B cell (primary cell): Measurements from ENCODE around the gene NTNG1. TPM values are rescaled to one million over a fixed set of nuclear protein-coding genes. Genes with fewer than 3 reads are reported as not detected.
"Not testable (repeated sequence)": the region's sequence is repeated elsewhere in the genome, so short reads cannot be mapped to it uniquely, and the experiment has no call there.

Source experiments
- ATAC-seq: fragments of 200-7000 bp; cut with Tn5 transposase; one replicate; pipeline ENCODE4 v1.10.0; 2021; ENCODE audit warnings: low read depth, mild to moderate bottlenecking, moderate number of reproducible peaks, moderate library complexity
- CTCF ChIA-PET: fragments of 350-600 bp; sonication (Branson Sonifier 250); formaldehyde crosslinking; loops from one replicate; lab custom pipeline; 2021; ENCODE audit warnings: antibody characterized with exemption, inconsistent platforms; lab: Charles Lee
- POLR2A ChIA-PET: fragments of 350-600 bp; sonication (Branson Sonifier 250); formaldehyde crosslinking; loops from one replicate; lab custom pipeline; 2021; ENCODE audit warnings: antibody characterized with exemption; lab: Charles Lee
- DNase-seq: peaks from one replicate; pipeline ENCODE4 v3.0.0; 2013
- H2AFZ ChIP-seq: 2 replicates; pipeline ENCODE4 v1.6.1; 2012; ENCODE audit warnings: mild to moderate bottlenecking, low read depth, low read length; ENCODE audit not compliant: insufficient read depth, poor library complexity, severe bottlenecking
- H3K27ac ChIP-seq, 2 donors: 1 replicate in 1 of 2; 2 replicates in 1 of 2; pipeline ENCODE4 v1.5.1; 2012 to 2013; ENCODE audit warnings: low read length in 2 of 2, mild to moderate bottlenecking in 2 of 2, moderate library complexity in 1 of 2
- H3K27me3 ChIP-seq, 4 experiments: fragments of 200-600 bp in 1 of 4; sonication (generic) in 1 of 4; replicated peaks in 1 of 4; 1 replicate in 2 of 4; 2 replicates in 2 of 4; pipeline versions ENCODE4 v1.6.1 to v1.7.0; 2013 to 2016; ENCODE audit warnings: low read length in 3 of 4, mild to moderate bottlenecking in 2 of 4, mixed read lengths in 1 of 4, moderate library complexity in 1 of 4; ENCODE audit not compliant: insufficient read depth in 4 of 4, control insufficient read depth in 3 of 4; ENCODE audit errors: control extremely low read depth in 1 of 4
- H3K36me3 ChIP-seq, 2 experiments: replicated peaks in 1 of 2; 1 replicate in 1 of 2; 2 replicates in 1 of 2; pipeline versions ENCODE4 v1.6.1 to v1.7.1; 2013; ENCODE audit warnings: low read length in 1 of 2; ENCODE audit not compliant: insufficient read depth in 2 of 2, control insufficient read depth in 1 of 2; ENCODE audit errors: control extremely low read depth in 1 of 2, extremely low read depth in 1 of 2
- H3K4me1 ChIP-seq, 2 donors: fragments of 200-600 bp in 1 of 2; sonication (generic) in 1 of 2; 1 replicate in 1 of 2; 2 replicates in 1 of 2; pipeline versions ENCODE4 v1.5.1 to v1.6.1; 2013 to 2017; ENCODE audit warnings: low read length in 2 of 2; ENCODE audit not compliant: control insufficient read depth in 2 of 2, insufficient read depth in 2 of 2
- H3K4me2 ChIP-seq: replicated peaks from 2 replicates; pipeline ENCODE3; 2012; ENCODE audit warnings: mild to moderate bottlenecking, low read depth, low read length; ENCODE audit not compliant: poor library complexity, severe bottlenecking
- H3K4me3 ChIP-seq, 5 experiments: fragments of 200-600 bp in 1 of 5; sonication (generic) in 1 of 5; 1 replicate in 3 of 5; 2 replicates in 2 of 5; pipeline versions ENCODE4 v1.5.1 to v1.7.0; 2011 to 2016; ENCODE audit warnings: low read length in 4 of 5, mild to moderate bottlenecking in 4 of 5, low read depth in 2 of 5, control low read depth in 1 of 5, moderate library complexity in 1 of 5; ENCODE audit not compliant: insufficient read depth in 1 of 5; ENCODE audit errors: control extremely low read depth in 1 of 5, extremely low read depth in 1 of 5
- H3K79me2 ChIP-seq: fragments of 200-600 bp; sonication (generic); one replicate; pipeline ENCODE4 v1.6.0; 2016; ENCODE audit warnings: low read length; ENCODE audit not compliant: control insufficient read depth, insufficient read depth
- H3K9ac ChIP-seq: fragments of 200-600 bp; sonication (generic); 2 replicates; pipeline ENCODE4 v1.6.1; 2017; ENCODE audit warnings: mild to moderate bottlenecking, low read length, moderate library complexity
- H3K9me3 ChIP-seq, 3 donors: one replicate each; pipeline versions ENCODE4 v1.6.1 to v1.7.1; 2013; ENCODE audit warnings: low read length in 2 of 3; ENCODE audit not compliant: control insufficient read depth in 2 of 3, insufficient read depth in 1 of 3; ENCODE audit errors: control extremely low read depth in 1 of 3
- H4K20me1 ChIP-seq: 2 replicates; pipeline ENCODE4 v1.6.0; 2012; ENCODE audit warnings: mild to moderate bottlenecking, low read length; ENCODE audit not compliant: insufficient read depth, control insufficient read depth, poor library complexity, severe bottlenecking
- H3K27ac Mint-ChIP-seq: one replicate; pipeline ENCODE4 v1.8.0; 2021; ENCODE audit warnings: mixed read lengths
- H3K27me3 Mint-ChIP-seq: one replicate; pipeline ENCODE4 v1.8.0; 2021; ENCODE audit warnings: mixed read lengths
- H3K4me1 Mint-ChIP-seq: one replicate; pipeline ENCODE4 v1.8.0; 2021; ENCODE audit warnings: mixed read lengths
- H3K4me3 Mint-ChIP-seq: one replicate; pipeline ENCODE4 v1.8.0; 2021; ENCODE audit warnings: mixed read lengths
- H3K9me3 Mint-ChIP-seq: one replicate; pipeline ENCODE4 v1.8.0; 2022; ENCODE audit warnings: mixed read lengths; ENCODE audit not compliant: insufficient read depth
- EZH2 ChIP-seq: IDR thresholded peaks from 2 replicates; pipeline ENCODE4 v1.6.1; 2012; ENCODE audit warnings: borderline replicate concordance, low read depth, mild to moderate bottlenecking, moderate library complexity, low read length; ENCODE audit not compliant: insufficient read depth, poor library complexity, severe bottlenecking
- WGBS: methylation state at CpG from one replicate; pipeline ENCODE4 v1.1.5; 2013; ENCODE audit warnings: missing lambda C conversion rate; ENCODE audit not compliant: insufficient coverage; 5-methylcytosine and 5-hydroxymethylcytosine counted together
- intact Hi-C: fragments of 100-400 bp; cut with micrococcal nuclease; formaldehyde crosslinking; loops from one replicate; pipeline ENCODE4 v1.10.0; 2022
- polyA plus RNA-seq: library from polyadenylated mRNA; depleted of rRNA; stranded (reverse); fragments of >200 nt; gene quantifications from 2 replicates; pipeline ENCODE4 v1.2.3, GENCODE V29; 2012
- total RNA-seq, 2 donors: library from RNA; stranded (reverse); fragments of 120-200 nt in 1 of 2; gene quantifications; 1 replicate in 1 of 2; 2 replicates in 1 of 2; pipeline versions ENCODE4 v1.2.3 to v1.2.4, GENCODE V29; 2013 to 2022
- TF ChIP-seq, protein P1 (sequence below): fragments of 200-600 bp; IDR thresholded peaks from one replicate; pipeline ENCODE4 v1.8.0; 2022; ENCODE audit warnings: antibody characterized with exemption, mild to moderate bottlenecking

NTNG1 gene
- total and polyA plus RNA-seq, 2 donors (not counting 1 experiment from before 2014, with no cell fraction given), result 2.8 to 3.7 TPM

DNA sequence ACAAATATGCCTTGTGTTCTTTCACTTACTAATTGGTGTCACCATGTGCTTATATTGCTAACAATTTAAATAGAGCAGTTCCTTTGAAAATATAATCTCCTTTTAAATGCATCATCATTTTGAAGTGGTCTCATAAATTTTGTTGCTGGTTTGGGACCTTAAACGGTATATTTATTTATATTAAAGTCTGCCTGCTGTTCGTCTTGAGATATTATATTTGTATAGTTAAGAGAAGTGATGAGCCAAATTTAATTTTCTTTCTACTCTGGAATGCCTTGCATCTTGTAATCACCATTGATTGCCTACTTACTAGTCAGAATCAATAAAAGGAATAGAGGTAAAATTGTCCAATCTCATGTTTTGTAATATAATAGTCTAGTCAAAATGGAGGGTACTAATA, 91.6 kb downstream of the NTNG1 start:
- CTCF ChIA-PET, result interaction anchor here (1.2 kb wide), 1 partner anchor 298 kb away, joined by 3 read pairs; no protein-coding TSS in a partner anchor
- POLR2A ChIA-PET, result no interaction called here
- H3K27ac Mint-ChIP-seq, result no peak overlapping the region
- no peak for TF ChIP-seq EZH2
- TF ChIP-seq, protein P1, sequence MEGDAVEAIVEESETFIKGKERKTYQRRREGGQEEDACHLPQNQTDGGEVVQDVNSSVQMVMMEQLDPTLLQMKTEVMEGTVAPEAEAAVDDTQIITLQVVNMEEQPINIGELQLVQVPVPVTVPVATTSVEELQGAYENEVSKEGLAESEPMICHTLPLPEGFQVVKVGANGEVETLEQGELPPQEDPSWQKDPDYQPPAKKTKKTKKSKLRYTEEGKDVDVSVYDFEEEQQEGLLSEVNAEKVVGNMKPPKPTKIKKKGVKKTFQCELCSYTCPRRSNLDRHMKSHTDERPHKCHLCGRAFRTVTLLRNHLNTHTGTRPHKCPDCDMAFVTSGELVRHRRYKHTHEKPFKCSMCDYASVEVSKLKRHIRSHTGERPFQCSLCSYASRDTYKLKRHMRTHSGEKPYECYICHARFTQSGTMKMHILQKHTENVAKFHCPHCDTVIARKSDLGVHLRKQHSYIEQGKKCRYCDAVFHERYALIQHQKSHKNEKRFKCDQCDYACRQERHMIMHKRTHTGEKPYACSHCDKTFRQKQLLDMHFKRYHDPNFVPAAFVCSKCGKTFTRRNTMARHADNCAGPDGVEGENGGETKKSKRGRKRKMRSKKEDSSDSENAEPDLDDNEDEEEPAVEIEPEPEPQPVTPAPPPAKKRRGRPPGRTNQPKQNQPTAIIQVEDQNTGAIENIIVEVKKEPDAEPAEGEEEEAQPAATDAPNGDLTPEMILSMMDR, result no peak
- Histone ChIP-seq H3K27ac (no peak overlapping the region), H2AFZ (no peak overlapping the region), H3K36me3 (no peaks in the 10 kb centered on the region), H3K27me3 (no peaks in the 10 kb centered on the region), H3K4me3 (no peak overlapping the region), H3K4me2 (no peak overlapping the region), H3K9me3 (peaks cover 0 to 2% (median 0%) of the 10 kb centered on the region in 3 donors), H3K4me1 (no peaks in the 10 kb centered on the region), H4K20me1 (no peaks in the 10 kb centered on the region), H3K79me2 (no peaks in the 10 kb centered on the region), H3K9ac (no peak overlapping the region)
- no peak overlapping the region for H3K4me3 Mint-ChIP-seq
- intact Hi-C loops, result no loop called here
- H3K4me1 Mint-ChIP-seq, result peaks cover 2% of the 10 kb centered on the region
- DNase-seq (no peak), ATAC-seq (no peak)
- no peaks in the 10 kb centered on the region for H3K27me3 Mint-ChIP-seq
- peaks cover 11% of the 10 kb centered on the region for H3K9me3 Mint-ChIP-seq
- no CpG with 5 or more reads among the region's 2 CpGs for WGBS

DNA sequence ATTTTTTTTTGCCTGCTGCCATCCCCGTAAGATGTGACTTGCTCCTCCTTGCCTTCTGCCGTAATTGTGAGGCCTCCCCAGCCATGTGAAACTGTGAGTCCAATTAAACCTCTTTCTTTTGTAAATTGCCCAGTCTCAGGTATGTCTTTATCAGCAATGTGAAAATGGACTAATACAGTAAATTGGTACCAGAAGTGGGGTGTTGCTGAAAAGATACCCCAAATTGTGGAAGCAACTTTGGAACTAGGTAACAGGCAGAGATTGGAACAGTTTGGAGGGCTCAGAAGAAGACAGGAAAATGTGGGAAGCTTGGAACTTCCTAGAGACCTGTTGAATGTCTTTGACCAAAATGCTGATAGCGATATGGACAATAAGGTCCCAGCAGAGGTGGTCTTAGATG, 95.9 kb downstream of the NTNG1 start:
- DNase-seq, CTCF ChIA-PET, intact Hi-C loops, H3K4me1 ChIP-seq, H3K36me3 ChIP-seq, H2AFZ ChIP-seq, H3K27me3 Mint-ChIP-seq, H3K4me2 ChIP-seq, H3K27ac ChIP-seq, H3K9ac ChIP-seq, H3K27me3 ChIP-seq, H3K9me3 ChIP-seq, H3K4me1 Mint-ChIP-seq, H3K79me2 ChIP-seq, POLR2A ChIA-PET, H4K20me1 ChIP-seq, H3K27ac Mint-ChIP-seq, ATAC-seq, H3K4me3 Mint-ChIP-seq, H3K4me3 ChIP-seq: not testable (repeated sequence)
- WGBS, result 100% methylated on average over 1 of the region's 3 CpGs
- peaks cover 14% of the 10 kb centered on the region for H3K9me3 Mint-ChIP-seq
